Measurements from ENCODE around the gene OR4K13.

OR4K13 gene

GRCh38 chr14:20035938-20036337, at the start of gene OR4K13:
TSS of gene OR4K13 (minus strand) at chr14:20036038. CDS start at chr14:20034758, 1,280 bp downstream.
- DNase-seq (ENCODE audit: low read depth in 2 of 2): no peak

- no peak for DNase-seq (ENCODE audit: low read depth in 2 of 2)
Measured at GRCh38 chr14:20059745-20060144, 23.9 kb upstream of the OR4K13 start, which contains the start of gene OR4L1. TSS of gene OR4L1 (plus strand) at chr14:20060045. CDS start at chr14:20060045, 0 bp downstream.

GRCh38 chr14:20048202-20048601, 12.4 kb upstream of the OR4K13 start:
- no peak for DNase-seq (ENCODE audit: low read depth in 2 of 2)

GRCh38 chr14:20044243-20044642, 8.4 kb upstream of the OR4K13 start:
- DNase-seq (ENCODE audit: low read depth in 2 of 2): no peak

- no peak for DNase-seq (ENCODE audit: low read depth in 2 of 2)
Measured at GRCh38 chr14:20035449-20035848, 389 bp downstream of the OR4K13 start.

GRCh38 chr14:20031058-20031457, 4.8 kb downstream of the OR4K13 start:
- DNase-seq (ENCODE audit: low read depth in 2 of 2): no peak

GRCh38 chr14:20019257-20019865, 16.5 kb downstream of the OR4K13 start, which contains the start of gene OR4K14:
TSS of gene OR4K14 (minus strand) at chr14:20019307. CDS start at chr14:20015193, 4,114 bp downstream.
- no peak for DNase-seq (ENCODE audit: low read depth in 2 of 2)

- DNase-seq (ENCODE audit: low read depth in 2 of 2): no peak
Measured at GRCh38 chr14:20008156-20008555, 27.7 kb downstream of the OR4K13 start.

GRCh38 chr14:20002319-20002718, 33.5 kb downstream of the OR4K13 start:
- DNase-seq (ENCODE audit: low read depth in 2 of 2): no peak

GRCh38 chr14:20001863-20002262, 34.0 kb downstream of the OR4K13 start, which contains the start of gene OR4Q2:
TSS of gene OR4Q2 (plus strand) at chr14:20002163.
- DNase-seq (ENCODE audit: low read depth in 2 of 2): no peak

GRCh38 chr14:19993438-19993837, 42.4 kb downstream of the OR4K13 start:
- DNase-seq (ENCODE audit: low read depth in 2 of 2): no peak

Data from activated CD8-positive, alpha-beta memory T cell treated with anti-CD3 and anti-CD28 coated beads for 4 hours (primary cell).